Kasumi-1 (cell line): ENCODE measurements around the gene CST6.
"Not testable (repeated sequence)": the region's sequence is repeated elsewhere in the genome, so short reads cannot be mapped to it uniquely, and the experiment has no call there.

ENCODE experiments used
- DNase-seq, 2 experiments: peaks; one replicate each; lab custom pipeline; 2025; lab: John Stamatoyannopoulos, UW

The CST6 gene

GRCh38 chr11:65983589-65983987 is 28.2 kb upstream of the CST6 start:
- no peak for DNase-seq

- no peak for DNase-seq
Observed at GRCh38 chr11:65987336-65987735, 24.5 kb upstream of the CST6 start.

GRCh38 chr11:65988791-65989592 is 22.8 kb upstream of the CST6 start:
- peak; percentile 97 to 99 for DNase-seq

- DNase-seq = no peak
Observed at GRCh38 chr11:65992056-65992455, 19.8 kb upstream of the CST6 start.

GRCh38 chr11:65997286-65997685 is 14.5 kb upstream of the CST6 start:
- peak in 1 of 2 experiments; percentile 9 for DNase-seq

GRCh38 chr11:66001942-66002647 is 9.7 kb upstream of the CST6 start, which contains the start of the genes BANF1 and EIF1AD:
Gene BANF1, plus strand, starts transcription at chr11:66002503. Its CDS starts 748 bp downstream, at chr11:66003251.
Gene EIF1AD, minus strand, starts transcription at chr11:66002157. Its CDS starts 1,768 bp downstream, at chr11:66000389.
- DNase-seq = peak; percentile 100

- DNase-seq = peak in 1 of 2 experiments; percentile 51
Observed at GRCh38 chr11:66002648-66003225, 9.1 kb upstream of the CST6 start.

- DNase-seq = no peak
Observed at GRCh38 chr11:66003291-66003690, 8.5 kb upstream of the CST6 start.

- DNase-seq = no peak
Observed at GRCh38 chr11:66004186-66004585, 7.6 kb upstream of the CST6 start.

GRCh38 chr11:66006134-66006890 is 5.5 kb upstream of the CST6 start:
- DNase-seq = no peak

- no peak for DNase-seq
Observed at GRCh38 chr11:66006891-66007176, 5.0 kb upstream of the CST6 start.

GRCh38 chr11:66007201-66007634 is 4.6 kb upstream of the CST6 start:
- DNase-seq = no peak

- no peak for DNase-seq
Observed at GRCh38 chr11:66008095-66008467, 3.7 kb upstream of the CST6 start.

- no peak for DNase-seq
Observed at GRCh38 chr11:66008468-66009101, 3.2 kb upstream of the CST6 start.

- DNase-seq = not testable (repeated sequence)
Observed at GRCh38 chr11:66010036-66010435, 1.8 kb upstream of the CST6 start.

GRCh38 chr11:66011239-66011784 is 496 bp upstream of the CST6 start:
- no peak for DNase-seq

- DNase-seq = no peak
Observed at GRCh38 chr11:66012371-66012945, 650 bp downstream of the CST6 start.

- DNase-seq = peak in 1 of 2 experiments; percentile 17
Observed at GRCh38 chr11:66012946-66013761, 1.3 kb downstream of the CST6 start.

GRCh38 chr11:66013762-66014100 is 1.9 kb downstream of the CST6 start:
- no peak for DNase-seq

GRCh38 chr11:66014804-66015453 is 3.1 kb downstream of the CST6 start:
- no peak for DNase-seq
